HEK293 (cell line): ENCODE measurements around the gene NUDT3.

Source experiments
- BCL11A ChIP-seq: fragments of 450-650 bp; formaldehyde crosslinking; IDR thresholded peaks from 2 replicates; pipeline ENCODE4 v1.5.1; 2016; ENCODE audit warnings: low read depth, missing biosample characterization, missing genetic modification characterization
- BCL11B ChIP-seq: fragments of 450-650 bp; formaldehyde crosslinking; IDR thresholded peaks from 2 replicates; pipeline ENCODE4 v1.5.1; 2016; ENCODE audit warnings: low read depth, missing biosample characterization, missing genetic modification characterization
- IKZF3 ChIP-seq: fragments of 450-650 bp; IDR thresholded peaks from 2 replicates; pipeline ENCODE4 v1.5.0; 2018; ENCODE audit warnings: missing biosample characterization, mild to moderate bottlenecking, missing genetic modification characterization, moderate library complexity
- KLF10 ChIP-seq: fragments of 450-650 bp; IDR thresholded peaks from 2 replicates; pipeline ENCODE4 v1.5.1; 2018; ENCODE audit warnings: missing biosample characterization, mild to moderate bottlenecking, missing genetic modification characterization
- KLF8 ChIP-seq: fragments of 450-650 bp; formaldehyde crosslinking; IDR thresholded peaks from 2 replicates; pipeline ENCODE4 v1.5.1; 2016; ENCODE audit warnings: missing biosample characterization, missing genetic modification characterization
- MYNN ChIP-seq: fragments of 450-650 bp; formaldehyde crosslinking; IDR thresholded peaks from 2 replicates; pipeline ENCODE4 v1.5.1; 2016; ENCODE audit warnings: missing biosample characterization, missing genetic modification characterization, borderline replicate concordance
- MZF1 ChIP-seq: fragments of 450-650 bp; formaldehyde crosslinking; IDR thresholded peaks from 2 replicates; pipeline ENCODE4 v1.5.1; 2017; ENCODE audit warnings: missing biosample characterization, missing genetic modification characterization, borderline replicate concordance
- REPIN1 ChIP-seq: fragments of 450-650 bp; formaldehyde crosslinking; IDR thresholded peaks from 2 replicates; pipeline ENCODE4 v1.5.1; 2017; ENCODE audit warnings: missing biosample characterization, missing genetic modification characterization, low read depth
- ZBTB1 ChIP-seq: fragments of 450-650 bp; formaldehyde crosslinking; IDR thresholded peaks from 2 replicates; pipeline ENCODE4 v1.5.1; 2016; ENCODE audit warnings: missing biosample characterization, missing genetic modification characterization
- ZNF140 ChIP-seq: fragments of 450-650 bp; formaldehyde crosslinking; IDR thresholded peaks from 2 replicates; pipeline ENCODE4 v1.5.1; 2016; ENCODE audit warnings: missing biosample characterization, missing genetic modification characterization
- ZNF169 ChIP-seq: fragments of 450-650 bp; formaldehyde crosslinking; IDR thresholded peaks from 2 replicates; pipeline ENCODE4 v1.5.1; 2016; ENCODE audit warnings: missing biosample characterization, missing genetic modification characterization
- ZNF184 ChIP-seq: fragments of 450-650 bp; IDR thresholded peaks from 2 replicates; pipeline ENCODE4 v1.5.1; 2018; ENCODE audit warnings: missing biosample characterization, mild to moderate bottlenecking, missing genetic modification characterization
- ZNF23 ChIP-seq: fragments of 450-650 bp; formaldehyde crosslinking; IDR thresholded peaks from 2 replicates; pipeline ENCODE4 v1.5.1; 2016; ENCODE audit warnings: missing biosample characterization, missing genetic modification characterization, borderline replicate concordance
- ZNF416 ChIP-seq: fragments of 450-650 bp; formaldehyde crosslinking; IDR thresholded peaks from 2 replicates; pipeline ENCODE4 v1.5.1; 2016; ENCODE audit warnings: missing biosample characterization, missing genetic modification characterization
- ZNF48 ChIP-seq: fragments of 450-650 bp; formaldehyde crosslinking; IDR thresholded peaks from 2 replicates; pipeline ENCODE4 v1.5.1; 2016; ENCODE audit warnings: missing biosample characterization, missing genetic modification characterization
- ZNF658 ChIP-seq: fragments of 450-650 bp; formaldehyde crosslinking; IDR thresholded peaks from 2 replicates; pipeline ENCODE4; 2016; ENCODE audit warnings: missing biosample characterization, missing genetic modification characterization
- ZNF768 ChIP-seq: fragments of 450-650 bp; formaldehyde crosslinking; IDR thresholded peaks from 2 replicates; pipeline ENCODE4 v1.5.1; 2018; ENCODE audit warnings: missing biosample characterization, mild to moderate bottlenecking, missing genetic modification characterization
- ZNF777 ChIP-seq: fragments of 450-650 bp; formaldehyde crosslinking; IDR thresholded peaks from 2 replicates; pipeline ENCODE4 v1.5.1; 2017; ENCODE audit warnings: missing biosample characterization, missing genetic modification characterization, borderline replicate concordance
- ZNF837 ChIP-seq: fragments of 450-650 bp; formaldehyde crosslinking; IDR thresholded peaks from 2 replicates; pipeline ENCODE4 v1.5.1; 2016; ENCODE audit warnings: missing biosample characterization, missing genetic modification characterization
- TF ChIP-seq, protein P1 (sequence below): fragments of 450-650 bp; formaldehyde crosslinking; IDR thresholded peaks from 2 replicates; pipeline ENCODE4 v1.5.1; 2016; ENCODE audit warnings: missing biosample characterization, missing genetic modification characterization
- TF ChIP-seq, protein P2 (sequence below): fragments of 450-650 bp; formaldehyde crosslinking; IDR thresholded peaks from 2 replicates; pipeline ENCODE4 v1.5.1; 2017; ENCODE audit warnings: missing biosample characterization, missing genetic modification characterization
- TF ChIP-seq, protein P3 (sequence below): fragments of 450-650 bp; formaldehyde crosslinking; IDR thresholded peaks from 2 replicates; pipeline ENCODE4 v1.5.1; 2016; ENCODE audit warnings: missing biosample characterization, missing genetic modification characterization
- TF ChIP-seq, protein P4 (sequence below): fragments of 450-650 bp; formaldehyde crosslinking; IDR thresholded peaks from 2 replicates; pipeline ENCODE4 v1.5.1; 2016; ENCODE audit warnings: missing biosample characterization, missing genetic modification characterization, low read depth
- TF ChIP-seq, protein P5 (sequence below): fragments of 450-650 bp; formaldehyde crosslinking; IDR thresholded peaks from 2 replicates; pipeline ENCODE4 v1.5.1; 2016; ENCODE audit warnings: missing biosample characterization, missing genetic modification characterization
- TF ChIP-seq, protein P6 (sequence below): fragments of 450-650 bp; formaldehyde crosslinking; IDR thresholded peaks from 2 replicates; pipeline ENCODE4 v1.5.1; 2016; ENCODE audit warnings: missing biosample characterization, missing genetic modification characterization
- TF ChIP-seq, protein P7 (sequence below): fragments of 450-650 bp; IDR thresholded peaks from 2 replicates; pipeline ENCODE4 v1.5.1; 2018; ENCODE audit warnings: missing biosample characterization, missing genetic modification characterization

NUDT3 gene

DNA sequence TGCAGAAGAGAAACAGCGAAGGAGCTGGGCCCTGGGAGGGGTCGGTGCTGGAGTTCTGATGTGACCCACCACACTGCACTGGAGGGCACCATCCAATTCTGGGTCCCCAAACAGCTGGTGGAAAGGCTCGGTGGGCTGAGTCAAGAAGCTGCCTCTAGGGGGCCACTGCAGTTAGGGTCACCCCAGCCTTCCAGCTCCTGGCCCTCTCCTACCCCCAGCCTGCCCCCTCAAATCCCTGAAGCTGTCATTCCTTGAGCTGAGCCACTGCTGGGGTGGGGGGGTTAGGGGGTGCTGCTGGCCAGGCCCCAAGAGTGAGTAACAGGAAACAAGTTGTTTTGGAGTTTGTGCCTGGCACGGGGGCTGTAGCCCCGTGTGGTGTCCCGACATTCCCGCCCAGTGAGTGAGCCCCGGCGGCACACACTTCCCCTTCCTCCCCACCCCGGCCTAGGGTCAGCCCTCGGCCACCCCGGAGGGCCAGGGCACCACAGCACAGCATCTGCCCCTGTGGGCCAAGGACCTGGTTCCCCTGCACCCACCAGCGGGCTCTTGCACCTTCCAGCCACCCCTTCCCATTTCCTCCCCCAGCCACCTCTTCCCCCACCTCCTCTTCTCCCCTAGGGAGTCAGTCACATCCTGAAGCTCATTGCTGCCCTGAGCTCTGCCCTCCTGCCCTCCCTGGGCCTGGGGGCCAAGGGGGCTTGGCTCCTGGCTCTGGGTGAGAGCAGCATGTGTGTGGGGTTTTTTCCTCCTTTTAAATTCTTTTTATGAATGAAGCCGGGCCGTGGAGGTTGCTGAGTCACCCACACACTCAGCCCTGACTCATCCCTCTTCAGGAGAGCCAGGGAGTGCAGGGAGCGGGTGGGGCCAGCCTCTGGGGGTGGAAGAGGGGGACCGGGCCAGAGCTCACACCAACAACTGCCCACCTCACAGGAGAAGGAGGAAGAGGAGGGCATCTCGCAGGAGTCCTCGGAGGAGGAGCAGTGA lies 148.3 kb downstream of the NUDT3 start (continued):
- TF ChIP-seq, protein P1, sequence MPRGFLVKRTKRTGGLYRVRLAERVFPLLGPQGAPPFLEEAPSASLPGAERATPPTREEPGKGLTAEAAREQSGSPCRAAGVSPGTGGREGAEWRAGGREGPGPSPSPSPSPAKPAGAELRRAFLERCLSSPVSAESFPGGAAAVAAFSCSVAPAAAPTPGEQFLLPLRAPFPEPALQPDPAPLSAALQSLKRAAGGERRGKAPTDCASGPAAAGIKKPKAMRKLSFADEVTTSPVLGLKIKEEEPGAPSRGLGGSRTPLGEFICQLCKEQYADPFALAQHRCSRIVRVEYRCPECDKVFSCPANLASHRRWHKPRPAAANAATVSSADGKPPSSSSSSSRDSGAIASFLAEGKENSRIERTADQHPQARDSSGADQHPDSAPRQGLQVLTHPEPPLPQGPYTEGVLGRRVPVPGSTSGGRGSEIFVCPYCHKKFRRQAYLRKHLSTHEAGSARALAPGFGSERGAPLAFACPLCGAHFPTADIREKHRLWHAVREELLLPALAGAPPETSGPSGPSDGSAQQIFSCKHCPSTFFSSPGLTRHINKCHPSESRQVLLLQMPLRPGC (tag by site-specific recombination) = 0 out of 2 replicates have a peak, but pooled peaks have one; percentile 34
- TF ChIP-seq ZNF837 (no peak), MYNN (no peak), ZNF48 (tag by site-specific recombination) (no peak), ZNF768 (tag by site-specific recombination) (no peak), IKZF3 (tag by site-specific recombination) (peak; percentile 47; the same call in 1 of the 2 replicates), ZNF777 (no peak), REPIN1 (tag by site-specific recombination) (no peak), ZNF658 (tag by site-specific recombination) (no peak), BCL11B (0 out of 2 replicates have a peak, but pooled peaks have one; percentile 17), ZNF416 (tag by site-specific recombination) (no peak), ZNF23 (tag by site-specific recombination) (no peak), MZF1 (no peak), KLF10 (tag by site-specific recombination) (peak; percentile 75; the same call in 1 of the 2 replicates), BCL11A (no peak; the same call in 1 of the 2 replicates), ZNF140 (tag by site-specific recombination) (no peak), ZBTB1 (no peak), ZNF184 (tag by site-specific recombination) (no peak), ZNF169 (tag by site-specific recombination) (no peak), KLF8 (tag by site-specific recombination) (peak; percentile 55; the same call in 1 of the 2 replicates)
- TF ChIP-seq, protein P2, sequence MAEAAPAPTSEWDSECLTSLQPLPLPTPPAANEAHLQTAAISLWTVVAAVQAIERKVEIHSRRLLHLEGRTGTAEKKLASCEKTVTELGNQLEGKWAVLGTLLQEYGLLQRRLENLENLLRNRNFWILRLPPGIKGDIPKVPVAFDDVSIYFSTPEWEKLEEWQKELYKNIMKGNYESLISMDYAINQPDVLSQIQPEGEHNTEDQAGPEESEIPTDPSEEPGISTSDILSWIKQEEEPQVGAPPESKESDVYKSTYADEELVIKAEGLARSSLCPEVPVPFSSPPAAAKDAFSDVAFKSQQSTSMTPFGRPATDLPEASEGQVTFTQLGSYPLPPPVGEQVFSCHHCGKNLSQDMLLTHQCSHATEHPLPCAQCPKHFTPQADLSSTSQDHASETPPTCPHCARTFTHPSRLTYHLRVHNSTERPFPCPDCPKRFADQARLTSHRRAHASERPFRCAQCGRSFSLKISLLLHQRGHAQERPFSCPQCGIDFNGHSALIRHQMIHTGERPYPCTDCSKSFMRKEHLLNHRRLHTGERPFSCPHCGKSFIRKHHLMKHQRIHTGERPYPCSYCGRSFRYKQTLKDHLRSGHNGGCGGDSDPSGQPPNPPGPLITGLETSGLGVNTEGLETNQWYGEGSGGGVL (tag by site-specific recombination) = peak; percentile 91
- TF ChIP-seq, protein P3, sequence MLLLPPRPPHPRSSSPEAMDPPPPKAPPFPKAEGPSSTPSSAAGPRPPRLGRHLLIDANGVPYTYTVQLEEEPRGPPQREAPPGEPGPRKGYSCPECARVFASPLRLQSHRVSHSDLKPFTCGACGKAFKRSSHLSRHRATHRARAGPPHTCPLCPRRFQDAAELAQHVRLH = no peak
- TF ChIP-seq, protein P4, sequence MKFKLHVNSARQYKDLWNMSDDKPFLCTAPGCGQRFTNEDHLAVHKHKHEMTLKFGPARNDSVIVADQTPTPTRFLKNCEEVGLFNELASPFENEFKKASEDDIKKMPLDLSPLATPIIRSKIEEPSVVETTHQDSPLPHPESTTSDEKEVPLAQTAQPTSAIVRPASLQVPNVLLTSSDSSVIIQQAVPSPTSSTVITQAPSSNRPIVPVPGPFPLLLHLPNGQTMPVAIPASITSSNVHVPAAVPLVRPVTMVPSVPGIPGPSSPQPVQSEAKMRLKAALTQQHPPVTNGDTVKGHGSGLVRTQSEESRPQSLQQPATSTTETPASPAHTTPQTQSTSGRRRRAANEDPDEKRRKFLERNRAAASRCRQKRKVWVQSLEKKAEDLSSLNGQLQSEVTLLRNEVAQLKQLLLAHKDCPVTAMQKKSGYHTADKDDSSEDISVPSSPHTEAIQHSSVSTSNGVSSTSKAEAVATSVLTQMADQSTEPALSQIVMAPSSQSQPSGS = no peak
- TF ChIP-seq, protein P5, sequence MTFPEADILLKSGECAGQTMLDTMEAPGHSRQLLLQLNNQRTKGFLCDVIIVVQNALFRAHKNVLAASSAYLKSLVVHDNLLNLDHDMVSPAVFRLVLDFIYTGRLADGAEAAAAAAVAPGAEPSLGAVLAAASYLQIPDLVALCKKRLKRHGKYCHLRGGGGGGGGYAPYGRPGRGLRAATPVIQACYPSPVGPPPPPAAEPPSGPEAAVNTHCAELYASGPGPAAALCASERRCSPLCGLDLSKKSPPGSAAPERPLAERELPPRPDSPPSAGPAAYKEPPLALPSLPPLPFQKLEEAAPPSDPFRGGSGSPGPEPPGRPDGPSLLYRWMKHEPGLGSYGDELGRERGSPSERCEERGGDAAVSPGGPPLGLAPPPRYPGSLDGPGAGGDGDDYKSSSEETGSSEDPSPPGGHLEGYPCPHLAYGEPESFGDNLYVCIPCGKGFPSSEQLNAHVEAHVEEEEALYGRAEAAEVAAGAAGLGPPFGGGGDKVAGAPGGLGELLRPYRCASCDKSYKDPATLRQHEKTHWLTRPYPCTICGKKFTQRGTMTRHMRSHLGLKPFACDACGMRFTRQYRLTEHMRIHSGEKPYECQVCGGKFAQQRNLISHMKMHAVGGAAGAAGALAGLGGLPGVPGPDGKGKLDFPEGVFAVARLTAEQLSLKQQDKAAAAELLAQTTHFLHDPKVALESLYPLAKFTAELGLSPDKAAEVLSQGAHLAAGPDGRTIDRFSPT = peak; percentile 75
- TF ChIP-seq, protein P6, sequence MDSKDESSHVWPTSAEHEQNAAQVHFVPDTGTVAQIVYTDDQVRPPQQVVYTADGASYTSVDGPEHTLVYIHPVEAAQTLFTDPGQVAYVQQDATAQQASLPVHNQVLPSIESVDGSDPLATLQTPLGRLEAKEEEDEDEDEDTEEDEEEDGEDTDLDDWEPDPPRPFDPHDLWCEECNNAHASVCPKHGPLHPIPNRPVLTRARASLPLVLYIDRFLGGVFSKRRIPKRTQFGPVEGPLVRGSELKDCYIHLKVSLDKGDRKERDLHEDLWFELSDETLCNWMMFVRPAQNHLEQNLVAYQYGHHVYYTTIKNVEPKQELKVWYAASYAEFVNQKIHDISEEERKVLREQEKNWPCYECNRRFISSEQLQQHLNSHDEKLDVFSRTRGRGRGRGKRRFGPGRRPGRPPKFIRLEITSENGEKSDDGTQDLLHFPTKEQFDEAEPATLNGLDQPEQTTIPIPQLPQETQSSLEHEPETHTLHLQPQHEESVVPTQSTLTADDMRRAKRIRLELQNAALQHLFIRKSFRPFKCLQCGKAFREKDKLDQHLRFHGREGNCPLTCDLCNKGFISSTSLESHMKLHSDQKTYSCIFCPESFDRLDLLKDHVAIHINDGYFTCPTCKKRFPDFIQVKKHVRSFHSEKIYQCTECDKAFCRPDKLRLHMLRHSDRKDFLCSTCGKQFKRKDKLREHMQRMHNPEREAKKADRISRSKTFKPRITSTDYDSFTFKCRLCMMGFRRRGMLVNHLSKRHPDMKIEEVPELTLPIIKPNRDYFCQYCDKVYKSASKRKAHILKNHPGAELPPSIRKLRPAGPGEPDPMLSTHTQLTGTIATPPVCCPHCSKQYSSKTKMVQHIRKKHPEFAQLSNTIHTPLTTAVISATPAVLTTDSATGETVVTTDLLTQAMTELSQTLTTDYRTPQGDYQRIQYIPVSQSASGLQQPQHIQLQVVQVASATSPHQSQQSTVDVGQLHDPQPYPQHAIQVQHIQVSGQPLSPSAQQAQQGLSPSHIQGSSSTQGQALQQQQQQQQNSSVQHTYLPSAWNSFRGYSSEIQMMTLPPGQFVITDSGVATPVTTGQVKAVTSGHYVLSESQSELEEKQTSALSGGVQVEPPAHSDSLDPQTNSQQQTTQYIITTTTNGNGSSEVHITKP (tag by site-specific recombination) = peak; percentile 39
- TF ChIP-seq, protein P7, sequence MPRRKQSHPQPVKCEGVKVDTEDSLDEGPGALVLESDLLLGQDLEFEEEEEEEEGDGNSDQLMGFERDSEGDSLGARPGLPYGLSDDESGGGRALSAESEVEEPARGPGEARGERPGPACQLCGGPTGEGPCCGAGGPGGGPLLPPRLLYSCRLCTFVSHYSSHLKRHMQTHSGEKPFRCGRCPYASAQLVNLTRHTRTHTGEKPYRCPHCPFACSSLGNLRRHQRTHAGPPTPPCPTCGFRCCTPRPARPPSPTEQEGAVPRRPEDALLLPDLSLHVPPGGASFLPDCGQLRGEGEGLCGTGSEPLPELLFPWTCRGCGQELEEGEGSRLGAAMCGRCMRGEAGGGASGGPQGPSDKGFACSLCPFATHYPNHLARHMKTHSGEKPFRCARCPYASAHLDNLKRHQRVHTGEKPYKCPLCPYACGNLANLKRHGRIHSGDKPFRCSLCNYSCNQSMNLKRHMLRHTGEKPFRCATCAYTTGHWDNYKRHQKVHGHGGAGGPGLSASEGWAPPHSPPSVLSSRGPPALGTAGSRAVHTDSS (tag by site-specific recombination) = no peak
